ENCODE results near the gene HOXA9. TPM values are rescaled to one million over a fixed set of nuclear protein-coding genes. Genes with fewer than 3 reads are reported as not detected.

HOXA9 gene
- total RNA-seq, 6 donors from 2014 or later: 0.30 to 6.1 (median 0.49) TPM; not detected in 1

DNA sequence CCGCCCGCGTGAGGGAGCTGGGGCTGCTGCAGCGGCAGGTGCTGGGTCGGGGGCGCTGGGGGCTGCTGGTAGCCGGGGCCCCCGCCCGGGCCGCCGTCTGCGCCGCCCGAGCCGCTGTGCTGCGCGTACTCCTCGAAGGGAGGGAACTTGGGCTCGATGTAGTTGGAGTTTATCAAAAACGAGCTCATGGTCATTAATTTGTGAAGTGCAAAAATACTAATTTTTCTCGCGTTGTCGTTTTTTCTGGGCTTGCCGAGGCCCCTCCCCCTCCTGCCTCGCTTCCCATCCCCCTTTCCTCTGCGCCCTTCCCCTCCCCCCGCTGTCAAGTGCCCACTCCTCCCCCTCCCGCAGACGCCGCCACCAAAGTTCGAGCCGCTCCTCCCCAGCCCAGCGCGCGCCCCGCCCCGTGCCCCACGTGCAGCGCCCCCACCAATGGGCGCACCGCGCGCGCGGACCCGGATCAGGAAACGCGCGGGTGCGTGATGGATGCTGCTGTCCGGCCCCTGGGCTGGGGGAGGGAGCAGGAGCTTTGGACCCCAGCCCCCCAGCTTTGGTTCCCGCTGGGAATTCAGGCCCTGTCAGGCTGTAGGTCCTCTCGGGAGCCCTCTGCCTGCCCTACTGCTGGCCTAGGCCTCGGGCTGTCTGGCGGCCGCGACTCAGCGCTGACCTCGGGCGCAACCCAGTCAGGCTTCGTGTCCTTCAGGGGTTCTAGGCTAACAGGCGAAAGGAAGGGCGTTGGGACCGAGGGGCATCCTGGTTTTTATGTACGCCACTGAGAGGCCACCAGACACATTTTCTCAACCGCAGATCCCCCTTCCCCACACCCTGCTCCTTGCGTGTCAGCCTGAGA is 34.6 kb downstream of the HOXA9 start, which contains the start of gene HOXA4:
TSS of gene HOXA4 (minus strand) at position 218 of the 850 bp plus-strand sequence. CDS start at position 194, 24 bp downstream.
- DNase-seq (peak; percentile 83 to 98), ATAC-seq (ENCODE audit: low FRiP score in 2 of 2) (peak; percentile 88 to 98)
- 31 to 53% methylated on average over 43 to 44 of the region's 67 CpGs for WGBS, 2 donors
- Histone ChIP-seq H3K9me3 (no peaks in the 10 kb centered on the region), H3K27me3 (peaks cover 0 to 13% (median 0%) of the 10 kb centered on the region in 4 donors), H3K4me1 (peaks cover 27 to 54% (median 33%) of the 10 kb centered on the region in 4 donors), H3K36me3 (no peaks in the 10 kb centered on the region), H3K4me3 (peak within 1 kb of the TSS; percentile 50 to 72 (median 70)), H3K27ac (peak within 1 kb of the TSS; percentile 87 to 97 (median 90))
- TF ChIP-seq POLR2AphosphoS5 (IDR thresholded peaks at IDR 0.05): peak; percentile 78 to 87
- peak in 2 of 4 donors; percentile 17 to 77 for TF ChIP-seq POLR2A (IDR thresholded peaks at IDR 0.05)
- TF ChIP-seq EP300 (IDR thresholded peaks at IDR 0.05): no peak
- TF ChIP-seq, protein P1, sequence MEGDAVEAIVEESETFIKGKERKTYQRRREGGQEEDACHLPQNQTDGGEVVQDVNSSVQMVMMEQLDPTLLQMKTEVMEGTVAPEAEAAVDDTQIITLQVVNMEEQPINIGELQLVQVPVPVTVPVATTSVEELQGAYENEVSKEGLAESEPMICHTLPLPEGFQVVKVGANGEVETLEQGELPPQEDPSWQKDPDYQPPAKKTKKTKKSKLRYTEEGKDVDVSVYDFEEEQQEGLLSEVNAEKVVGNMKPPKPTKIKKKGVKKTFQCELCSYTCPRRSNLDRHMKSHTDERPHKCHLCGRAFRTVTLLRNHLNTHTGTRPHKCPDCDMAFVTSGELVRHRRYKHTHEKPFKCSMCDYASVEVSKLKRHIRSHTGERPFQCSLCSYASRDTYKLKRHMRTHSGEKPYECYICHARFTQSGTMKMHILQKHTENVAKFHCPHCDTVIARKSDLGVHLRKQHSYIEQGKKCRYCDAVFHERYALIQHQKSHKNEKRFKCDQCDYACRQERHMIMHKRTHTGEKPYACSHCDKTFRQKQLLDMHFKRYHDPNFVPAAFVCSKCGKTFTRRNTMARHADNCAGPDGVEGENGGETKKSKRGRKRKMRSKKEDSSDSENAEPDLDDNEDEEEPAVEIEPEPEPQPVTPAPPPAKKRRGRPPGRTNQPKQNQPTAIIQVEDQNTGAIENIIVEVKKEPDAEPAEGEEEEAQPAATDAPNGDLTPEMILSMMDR (IDR thresholded peaks at IDR 0.05): no peak

DNA sequence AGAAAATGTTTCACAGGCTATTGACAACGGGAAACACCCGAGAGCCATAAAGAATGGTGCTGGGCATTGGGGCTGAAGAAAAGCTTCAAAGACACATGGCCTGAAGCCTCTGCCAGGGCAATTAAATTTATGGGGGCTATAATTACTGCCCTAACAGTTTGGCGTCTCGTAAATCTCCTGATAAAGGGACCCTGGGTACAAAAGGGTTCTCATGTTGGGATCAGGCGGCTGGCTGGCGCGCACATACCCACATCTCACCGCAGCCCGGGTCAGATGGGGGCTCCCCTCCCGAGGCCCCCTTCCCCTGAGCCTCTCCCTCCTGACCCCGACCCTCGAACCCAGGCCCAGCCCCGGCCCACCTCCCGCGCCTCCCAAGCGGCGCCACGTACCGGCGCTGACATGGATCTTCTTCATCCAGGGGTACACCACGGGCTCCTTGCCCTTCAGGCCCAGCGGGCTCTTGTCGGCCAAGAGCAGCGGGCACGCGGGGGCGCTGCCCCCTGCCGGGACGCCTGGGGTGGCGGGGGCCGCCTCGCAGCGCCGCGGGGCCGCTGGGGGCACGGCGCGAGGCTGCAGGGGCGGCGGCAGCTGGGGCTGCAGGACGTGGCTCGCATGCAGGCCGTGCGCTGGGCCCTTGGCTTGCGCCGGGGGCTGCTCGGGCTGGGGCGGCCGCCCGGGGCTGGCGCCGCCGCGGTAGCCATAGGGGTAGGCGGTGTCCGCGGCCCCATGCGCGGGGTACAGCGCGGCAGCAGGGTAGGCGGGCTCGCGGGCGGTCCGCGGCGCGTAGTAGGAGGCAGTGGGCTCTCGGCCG is 35.4 kb downstream of the HOXA9 start:
- Histone ChIP-seq H3K9me3 (no peaks in the 10 kb centered on the region), H3K36me3 (no peaks in the 10 kb centered on the region), H3K4me3 (peak overlapping the region; percentile 50 to 72 (median 70)), H3K4me1 (peaks cover 20 to 50% (median 29%) of the 10 kb centered on the region in 4 donors), H3K27me3 (peaks cover 0 to 13% (median 0%) of the 10 kb centered on the region in 4 donors), H3K27ac (peak overlapping the region; percentile 85 to 97 (median 90))
- TF ChIP-seq, protein P1 (IDR thresholded peaks at IDR 0.05): peak in 5 of 6 experiments; percentile 26 to 59 (median 46)
- TF ChIP-seq EP300 (IDR thresholded peaks at IDR 0.05): no peak
- WGBS, 2 donors: 33 to 43% methylated on average over 20 to 62 of the region's 72 CpGs
- DNase-seq (no peak), ATAC-seq (ENCODE audit: low FRiP score in 2 of 2) (peak in 1 of 2 donors; percentile 54)

DNA sequence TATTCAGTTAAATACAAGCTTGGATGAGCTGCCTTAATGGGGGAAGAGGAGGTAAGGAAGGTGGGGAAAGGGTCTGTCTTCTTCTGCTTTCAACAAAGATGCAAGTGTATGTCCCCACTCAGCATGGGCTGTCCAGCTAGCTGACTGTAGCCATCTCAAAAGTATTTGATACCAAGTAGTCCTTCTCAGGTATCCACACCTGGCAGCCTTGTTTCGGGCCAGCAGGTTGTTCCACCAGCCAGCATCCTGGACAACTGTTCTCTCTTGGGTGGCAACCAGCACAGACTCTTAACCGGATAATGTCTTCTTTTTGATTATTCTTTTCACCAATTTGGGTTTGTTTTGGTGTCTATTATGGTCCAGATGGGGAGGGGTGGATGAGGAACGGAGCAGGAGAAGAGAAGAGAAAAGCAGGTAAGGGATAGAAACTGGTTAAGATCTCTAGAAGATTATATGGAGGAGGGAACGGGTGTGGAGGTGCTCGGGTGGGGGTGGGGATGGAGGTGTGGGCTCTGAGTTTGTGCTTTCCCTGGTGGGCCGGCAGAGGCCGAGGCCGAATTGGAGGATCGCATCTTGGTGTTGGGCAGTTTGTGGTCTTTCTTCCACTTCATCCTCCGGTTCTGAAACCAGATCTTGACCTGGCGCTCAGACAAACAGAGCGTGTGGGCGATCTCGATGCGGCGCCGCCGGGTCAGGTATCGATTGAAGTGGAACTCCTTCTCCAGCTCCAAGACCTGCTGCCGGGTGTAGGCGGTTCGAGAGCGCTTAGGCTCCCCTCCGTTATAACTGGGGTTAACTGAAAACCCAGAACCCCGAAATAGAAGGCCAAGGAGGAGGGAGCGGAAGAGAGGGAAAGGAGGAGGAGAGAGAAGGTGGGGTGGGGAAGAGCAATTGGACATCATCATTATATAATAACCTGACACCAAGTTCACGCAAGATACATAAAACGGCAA is 36.3 kb downstream of the HOXA9 start:
- Histone ChIP-seq H3K4me3 (peak overlapping the region in 3 of 4 donors; percentile 68 to 72 (median 71)), H3K27me3 (peaks cover 0 to 13% (median 0%) of the 10 kb centered on the region in 4 donors), H3K36me3 (no peaks in the 10 kb centered on the region), H3K27ac (peak overlapping the region; percentile 85 to 97 (median 90)), H3K4me1 (peaks cover 16 to 42% (median 27%) of the 10 kb centered on the region in 4 donors), H3K9me3 (no peaks in the 10 kb centered on the region)
- WGBS, 2 donors: 37 to 60% methylated on average over 28 of the region's 28 CpGs
- TF ChIP-seq, protein P1 (IDR thresholded peaks at IDR 0.05): no peak
- TF ChIP-seq POLR2AphosphoS5 (IDR thresholded peaks at IDR 0.05) (no peak), EP300 (IDR thresholded peaks at IDR 0.05) (no peak), POLR2A (IDR thresholded peaks at IDR 0.05) (no peak)
- no peak for ATAC-seq (ENCODE audit: low FRiP score in 2 of 2)
- DNase-seq: peak in 1 of 2 donors; percentile 82

DNA sequence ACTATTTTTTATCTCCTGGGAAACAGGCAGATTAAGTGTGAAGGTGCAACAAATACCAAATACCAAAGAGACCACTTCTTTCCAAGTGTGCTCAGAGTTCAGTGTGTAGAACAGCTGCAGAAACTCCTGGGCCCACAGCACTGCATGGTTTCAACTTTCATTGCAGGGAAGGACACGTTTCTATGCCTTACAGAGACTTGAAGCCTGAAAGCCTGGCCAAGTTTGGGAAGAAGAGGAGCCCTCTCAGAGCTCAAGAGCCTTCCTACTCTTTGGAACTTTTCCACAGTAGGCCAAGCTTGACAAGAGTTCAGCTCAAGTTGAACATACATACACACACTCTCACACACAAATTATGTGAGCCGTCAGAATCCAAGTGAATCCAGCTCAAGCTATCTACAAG is 37.3 kb downstream of the HOXA9 start:
- Histone ChIP-seq H3K4me3 (no peak overlapping the region), H3K4me1 (peaks cover 11 to 33% (median 22%) of the 10 kb centered on the region in 4 donors), H3K9me3 (no peaks in the 10 kb centered on the region), H3K27ac (peak overlapping the region in 2 of 4 donors; percentile 93 to 97), H3K36me3 (no peaks in the 10 kb centered on the region), H3K27me3 (peaks cover 0 to 13% (median 0%) of the 10 kb centered on the region in 4 donors)
- 26 to 35% methylated on average over 2 of the region's 2 CpGs for WGBS, 2 donors
- DNase-seq (no peak), ATAC-seq (ENCODE audit: low FRiP score in 2 of 2) (no peak)
- TF ChIP-seq POLR2AphosphoS5 (IDR thresholded peaks at IDR 0.05) (no peak), POLR2A (IDR thresholded peaks at IDR 0.05) (no peak), EP300 (IDR thresholded peaks at IDR 0.05) (no peak)
- TF ChIP-seq, protein P1 (IDR thresholded peaks at IDR 0.05): no peak
